ENCODE measurements around the gene TMEM18.

DNA sequence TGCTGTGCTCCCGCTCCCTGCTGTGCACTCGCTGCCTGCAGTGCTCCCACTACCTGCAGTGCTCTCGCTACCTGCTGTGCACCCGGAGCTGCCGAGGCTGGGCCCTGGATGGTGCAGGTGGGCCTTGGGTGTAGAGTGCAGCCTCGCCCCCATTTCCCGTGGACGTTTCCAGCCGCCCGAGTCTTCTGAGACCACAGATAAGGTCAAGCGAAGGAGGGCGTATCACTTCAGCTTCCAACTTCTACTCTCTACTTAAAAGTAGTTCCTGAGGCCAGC is 15.9 kb downstream of the TMEM18 start:
- TF ChIP-seq, protein P1, sequence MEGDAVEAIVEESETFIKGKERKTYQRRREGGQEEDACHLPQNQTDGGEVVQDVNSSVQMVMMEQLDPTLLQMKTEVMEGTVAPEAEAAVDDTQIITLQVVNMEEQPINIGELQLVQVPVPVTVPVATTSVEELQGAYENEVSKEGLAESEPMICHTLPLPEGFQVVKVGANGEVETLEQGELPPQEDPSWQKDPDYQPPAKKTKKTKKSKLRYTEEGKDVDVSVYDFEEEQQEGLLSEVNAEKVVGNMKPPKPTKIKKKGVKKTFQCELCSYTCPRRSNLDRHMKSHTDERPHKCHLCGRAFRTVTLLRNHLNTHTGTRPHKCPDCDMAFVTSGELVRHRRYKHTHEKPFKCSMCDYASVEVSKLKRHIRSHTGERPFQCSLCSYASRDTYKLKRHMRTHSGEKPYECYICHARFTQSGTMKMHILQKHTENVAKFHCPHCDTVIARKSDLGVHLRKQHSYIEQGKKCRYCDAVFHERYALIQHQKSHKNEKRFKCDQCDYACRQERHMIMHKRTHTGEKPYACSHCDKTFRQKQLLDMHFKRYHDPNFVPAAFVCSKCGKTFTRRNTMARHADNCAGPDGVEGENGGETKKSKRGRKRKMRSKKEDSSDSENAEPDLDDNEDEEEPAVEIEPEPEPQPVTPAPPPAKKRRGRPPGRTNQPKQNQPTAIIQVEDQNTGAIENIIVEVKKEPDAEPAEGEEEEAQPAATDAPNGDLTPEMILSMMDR (IDR thresholded peaks at IDR 0.05 in 2 of 3, conservative IDR thresholded peaks at IDR 0.05 in 1 of 3; ENCODE audit: borderline replicate concordance in 1 of 3, insufficient read depth in 1 of 3, low read depth in 2 of 3, low read length in 2 of 3) = no peak
- no peak for TF ChIP-seq POLR2A (IDR thresholded peaks at IDR 0.05; ENCODE audit: borderline replicate concordance, extremely low read depth, insufficient read depth, insufficient read length)
- no peak for TF ChIP-seq POLR2AphosphoS5 (IDR thresholded peaks at IDR 0.05; ENCODE audit: low read depth, low read length)
- no peak for TF ChIP-seq EZH2 (IDR thresholded peaks at IDR 0.05)
- TF ChIP-seq ELF1 (IDR thresholded peaks at IDR 0.05; ENCODE audit: borderline replicate concordance, low read depth) = no peak

All from HCT116 (cell line).